Measurements from ENCODE around the gene CIAO3.

The CIAO3 gene

GRCh38 chr16:775236-775796, 34.5 kb upstream of the CIAO3 start:
- DNase-seq: no peak

- DNase-seq: no peak
Observed at GRCh38 chr16:774086-775001, 33.5 kb upstream of the CIAO3 start.

- no peak for DNase-seq
Observed at GRCh38 chr16:772959-773358, 32.2 kb upstream of the CIAO3 start.

- no peak for DNase-seq
Observed at GRCh38 chr16:770411-770810, 29.6 kb upstream of the CIAO3 start.

GRCh38 chr16:769934-770333, 29.1 kb upstream of the CIAO3 start:
- no peak for DNase-seq

GRCh38 chr16:769184-769784, 28.5 kb upstream of the CIAO3 start:
- no peak for DNase-seq

GRCh38 chr16:768428-768827, 27.6 kb upstream of the CIAO3 start:
- no peak for DNase-seq

GRCh38 chr16:767743-768235, 27.0 kb upstream of the CIAO3 start:
- DNase-seq: no peak

- DNase-seq: no peak
Observed at GRCh38 chr16:766820-767640, 26.2 kb upstream of the CIAO3 start.

GRCh38 chr16:766008-766819, 25.4 kb upstream of the CIAO3 start:
- DNase-seq: no peak

- DNase-seq: no peak
Observed at GRCh38 chr16:765488-765865, 24.7 kb upstream of the CIAO3 start.

- no peak for DNase-seq
Observed at GRCh38 chr16:764848-765487, 24.2 kb upstream of the CIAO3 start.

- no peak for DNase-seq
Observed at GRCh38 chr16:764184-764750, 23.5 kb upstream of the CIAO3 start.

GRCh38 chr16:763369-764183, 22.8 kb upstream of the CIAO3 start:
- DNase-seq: no peak

GRCh38 chr16:762595-763268, 21.9 kb upstream of the CIAO3 start:
- DNase-seq: no peak

- DNase-seq: no peak
Observed at GRCh38 chr16:761625-762513, 21.1 kb upstream of the CIAO3 start.

- DNase-seq: no peak
Observed at GRCh38 chr16:760545-761343, 19.9 kb upstream of the CIAO3 start, which contains the start of gene MSLN. Gene MSLN, plus strand, starts transcription at chr16:760734. Its CDS starts 1,947 bp downstream, at chr16:762681.

GRCh38 chr16:760065-760464, 19.3 kb upstream of the CIAO3 start:
- DNase-seq: no peak
